HepG2 (cell line): Measurements from ENCODE around the gene KMT2A. TPM values are rescaled to one million over a fixed set of nuclear protein-coding genes. Genes with fewer than 3 reads are reported as not detected.

Experiments used
- ATAC-seq: fragments of 200-7000 bp; cut with Tn5 transposase; 3 replicates; pipeline ENCODE4 v1.9.1; 2020; ENCODE audit warnings: mild to moderate bottlenecking, moderate library complexity
- BruUV-seq: library from RNA; stranded (reverse); fragments of 400-500 nt; replicated peaks from 2 replicates; lab custom pipeline; 2021; lab: Mats Ljungman, UMichigan
- CTCF ChIA-PET: fragments of 300-600 bp; formaldehyde crosslinking; extraction: SDS; loops from one replicate; lab custom pipeline; 2021; ENCODE audit warnings: low total read pairs, inconsistent platforms, low intra/inter-chr PET ratio; lab: Yijun Ruan, JAX
- POLR2A ChIA-PET: fragments of 350-600 bp; sonication (Branson Sonifier 250); formaldehyde crosslinking; loops from one replicate; lab custom pipeline; 2020; ENCODE audit warnings: antibody characterized with exemption, inconsistent platforms; lab: Yijun Ruan, JAX
- DNase-seq: peaks from one replicate; pipeline ENCODE4 v3.0.0-alpha.2; 2015; ENCODE audit warnings: low spot score
- FAIRE-seq: peaks from 3 replicates; lab custom pipeline; 2011; peaks lifted over from hg19 to GRCh38; lab: Jason Lieb, UNC
- H2AFZ ChIP-seq: one replicate; pipeline ENCODE4 v1.6.1; 2011; ENCODE audit warnings: low read length, inconsistent platforms
- H3K27ac ChIP-seq: fragments of 300-600 bp; 3 replicates; pipeline ENCODE4 v1.8.0; 2011; ENCODE audit warnings: mixed run types, mild to moderate bottlenecking, mixed read lengths, low read length, inconsistent platforms; ENCODE audit not compliant: insufficient read depth; ENCODE audit errors: extremely low read length
- H3K27me3 ChIP-seq, 2 experiments: fragments of 200-600 bp in 1 of 2; 2 replicates in 1 of 2; 3 replicates in 1 of 2; pipeline versions ENCODE4 v1.6.0 to v1.8.0; 2011; ENCODE audit warnings: low read length in 2 of 2, mild to moderate bottlenecking in 2 of 2, moderate library complexity in 2 of 2, inconsistent platforms in 1 of 2; ENCODE audit not compliant: insufficient read depth in 2 of 2, control insufficient read depth in 1 of 2
- H3K36me3 ChIP-seq, 2 experiments: fragments of 200-600 bp in 1 of 2; replicated peaks in 1 of 2; 2 replicates in 1 of 2; 3 replicates in 1 of 2; pipeline versions ENCODE4 v1.5.1 to v1.8.0; 2011; ENCODE audit warnings: low read length in 2 of 2, inconsistent platforms in 1 of 2; ENCODE audit not compliant: insufficient read depth in 2 of 2, control insufficient read depth in 1 of 2
- H3K4me1 ChIP-seq: 2 replicates; pipeline ENCODE4 v1.5.1; 2012; ENCODE audit warnings: low read length, inconsistent platforms; ENCODE audit not compliant: insufficient read depth
- H3K4me2 ChIP-seq: 2 replicates; pipeline ENCODE4 v1.6.0; 2011; ENCODE audit warnings: low read depth, low read length, inconsistent platforms
- H3K4me3 ChIP-seq, 3 experiments: fragments of 200-600 bp in 1 of 3; sonication (generic), shearing (Covaris generic) in 1 of 3; replicated peaks in 1 of 3; 2 replicates each; pipeline ENCODE4 v1.5.1; 2011 to 2016; ENCODE audit warnings: low read length in 3 of 3, inconsistent platforms in 2 of 3, low read depth in 2 of 3, mild to moderate bottlenecking in 2 of 3, control low read depth in 1 of 3, mixed read lengths in 1 of 3; ENCODE audit not compliant: insufficient read depth in 1 of 3
- H3K79me2 ChIP-seq: one replicate; pipeline ENCODE4 v1.6.1; 2011; ENCODE audit warnings: low read length, inconsistent platforms; ENCODE audit not compliant: insufficient read depth
- H3K9ac ChIP-seq: 2 replicates; pipeline ENCODE4 v1.6.0; 2011; ENCODE audit warnings: mild to moderate bottlenecking, low read depth, low read length, inconsistent platforms; ENCODE audit not compliant: insufficient read depth
- H3K9me3 ChIP-seq: 2 replicates; pipeline ENCODE4 v1.5.1; 2012; ENCODE audit warnings: mild to moderate bottlenecking, low read length
- H4K20me1 ChIP-seq: 2 replicates; pipeline ENCODE4 v1.6.0; 2011; ENCODE audit warnings: inconsistent platforms, mild to moderate bottlenecking, low read length, moderate library complexity; ENCODE audit not compliant: insufficient read depth
- BRCA1 ChIP-seq: sonication (generic); formaldehyde crosslinking; IDR thresholded peaks from 2 replicates; pipeline ENCODE4 v1.4.0; 2020; ENCODE audit warnings: missing genetic modification reagents
- GPN1 ChIP-seq: sonication (generic); formaldehyde crosslinking; IDR thresholded peaks from 2 replicates; pipeline ENCODE4 v1.5.1; 2020; ENCODE audit warnings: missing genetic modification reagents, borderline replicate concordance
- KDM1A ChIP-seq: IDR thresholded peaks from 2 replicates; pipeline ENCODE4 v1.6.1; 2016; ENCODE audit warnings: missing compliant biosample characterization
- NCOA2 ChIP-seq: sonication (generic); formaldehyde crosslinking; IDR thresholded peaks from 2 replicates; pipeline ENCODE4 v1.8.0; 2022; ENCODE audit warnings: inconsistent platforms
- POGZ ChIP-seq: sonication (generic); formaldehyde crosslinking; IDR thresholded peaks from 2 replicates; pipeline ENCODE4 v1.4.0; 2020; ENCODE audit warnings: mild to moderate bottlenecking, missing genetic modification reagents
- SATB2 ChIP-seq: sonication (generic); formaldehyde crosslinking; IDR thresholded peaks from 2 replicates; pipeline ENCODE4 v1.5.0; 2020; ENCODE audit warnings: missing genetic modification reagents
- SETDB1 ChIP-seq: sonication (generic); formaldehyde crosslinking; IDR thresholded peaks from 2 replicates; pipeline ENCODE4 v1.5.1; 2020; ENCODE audit warnings: missing genetic modification reagents, mild to moderate bottlenecking, borderline replicate concordance
- TBX3 ChIP-seq: fragments of 450-650 bp; IDR thresholded peaks from 2 replicates; pipeline ENCODE4 v1.6.1; 2017; ENCODE audit warnings: antibody characterized with exemption, mild to moderate bottlenecking, inconsistent platforms, borderline replicate concordance
- ZNF549 ChIP-seq: sonication (generic); formaldehyde crosslinking; IDR thresholded peaks from 2 replicates; pipeline ENCODE4 v1.5.0; 2020; ENCODE audit warnings: missing genetic modification reagents
- ZNF563 ChIP-seq: sonication (generic); formaldehyde crosslinking; IDR thresholded peaks from 2 replicates; pipeline ENCODE4 v1.8.0; 2022; ENCODE audit warnings: mild to moderate bottlenecking, moderate library complexity, missing genetic modification reagents
- ZNF747 ChIP-seq: sonication (generic); formaldehyde crosslinking; IDR thresholded peaks from 2 replicates; pipeline ENCODE4 v1.8.1; 2023; ENCODE audit warnings: missing genetic modification reagents, mild to moderate bottlenecking, borderline replicate concordance
- WGBS: methylation state at CpG from one replicate; pipeline ENCODE4 v1.1.6; 2017; ENCODE audit warnings: low lambda C conversion rate; 5-methylcytosine and 5-hydroxymethylcytosine counted together
- in situ Hi-C: cut with HindIII; loops from 2 replicates; pipeline ENCODE4 v1.10.0; 2017; ENCODE audit warnings: low pct_unique_long_range_greater_than_20kb; ENCODE audit not compliant: extremely low pct_ligation_motif_present
- intact Hi-C: fragments of 100-400 bp; cut with micrococcal nuclease; formaldehyde crosslinking; loops from one replicate; pipeline ENCODE4 v1.10.0; 2022; ENCODE audit not compliant: unreplicated experiment
- polyA plus RNA-seq, 8 experiments: library from polyadenylated mRNA; depleted of rRNA in 3 of 8; stranded (reverse) in 7 of 8; unstranded in 1 of 8; fragments of >200 nt; fragmentation: Illumina TruSeq in 4 of 8; extraction: Trizol in 4 of 8; gene quantifications; 2 replicates each; pipeline versions ENCODE4 v1.2.1 to v1.2.3, GENCODE V29; 2011 to 2016; ENCODE audit warnings: low read depth in 4 of 8, missing spikeins in 1 of 8, mixed read lengths in 1 of 8; ENCODE audit not compliant: insufficient read depth in 1 of 8
- total RNA-seq, 5 experiments: library from RNA; depleted of rRNA; stranded (reverse); fragments of >200 nt; fragmentation: Illumina TruSeq; extraction: Trizol; gene quantifications; 2 replicates each; pipeline ENCODE4 v1.2.3, GENCODE V29; 2016; ENCODE audit warnings: low read depth in 1 of 5
- TF ChIP-seq, protein P1 (sequence below): sonication (generic); formaldehyde crosslinking; IDR thresholded peaks from 2 replicates; pipeline ENCODE4 v1.4.0; 2020; ENCODE audit warnings: mild to moderate bottlenecking, missing genetic modification reagents
- TF ChIP-seq, protein P2 (sequence below): sonication (generic); formaldehyde crosslinking; IDR thresholded peaks from 2 replicates; pipeline ENCODE4 v1.8.1; 2022; ENCODE audit warnings: low read depth, mild to moderate bottlenecking, missing genetic modification reagents
- TF ChIP-seq, protein P3 (sequence below): sonication (generic); formaldehyde crosslinking; IDR thresholded peaks from 2 replicates; pipeline ENCODE4 v1.4.0; 2020; ENCODE audit warnings: mild to moderate bottlenecking, missing genetic modification reagents
- TF ChIP-seq, protein P4 (sequence below): sonication (generic); formaldehyde crosslinking; IDR thresholded peaks from 2 replicates; pipeline ENCODE4 v1.5.0; 2020; ENCODE audit warnings: missing genetic modification reagents

KMT2A gene
- total and polyA plus RNA-seq, 2 of the 13 experiments (the other 11 are each of a cell fraction or from before 2014, with no cell fraction given): 12.4 to 20.0 TPM

GRCh38 chr11:118437208-118438125 lies 1.2 kb downstream of the KMT2A start:
- H3K36me3 ChIP-seq: peaks cover 0 to 1% of the 10 kb centered on the region in 2 experiments; a peak in 2 of 5 replicates
- peak overlapping the region; percentile 84 for H3K9ac ChIP-seq
- H4K20me1 ChIP-seq: peaks cover 44% of the 10 kb centered on the region
- WGBS: 2% methylated on average over 28 of the region's 28 CpGs
- BruUV-seq: no TSS peak
- H3K79me2 ChIP-seq: peaks cover 59% of the 10 kb centered on the region
- ChIA-PET POLR2A (no interaction called here), CTCF (no interaction called here)
- no peaks in the 10 kb centered on the region for H3K9me3 ChIP-seq
- peak overlapping the region; percentile 90 to 97 (median 92) for H3K4me3 ChIP-seq
- in situ Hi-C loops (no loop called here), intact Hi-C loops (loop anchor here (2.0 kb wide), 1 partner anchor 51 kb away; no protein-coding TSS in a partner anchor)
- no peak overlapping the region for H2AFZ ChIP-seq
- peak overlapping the region; percentile 77 for H3K4me2 ChIP-seq
- no peaks in the 10 kb centered on the region for H3K27me3 ChIP-seq
- DNase-seq: peak; percentile 51
- peaks cover 62% of the 10 kb centered on the region for H3K4me1 ChIP-seq
- ATAC-seq: peak; percentile 52
- H3K27ac ChIP-seq: peak overlapping the region; percentile 25
- no peak for FAIRE-seq
- TF ChIP-seq ZNF549 (CRISPR knock-in tag): no peak
- TF ChIP-seq SETDB1 (CRISPR knock-in tag): no peak
- TF ChIP-seq, protein P1, sequence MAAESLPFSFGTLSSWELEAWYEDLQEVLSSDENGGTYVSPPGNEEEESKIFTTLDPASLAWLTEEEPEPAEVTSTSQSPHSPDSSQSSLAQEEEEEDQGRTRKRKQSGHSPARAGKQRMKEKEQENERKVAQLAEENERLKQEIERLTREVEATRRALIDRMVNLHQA: no peak
- no peak for TF ChIP-seq TBX3
- TF ChIP-seq, protein P2, sequence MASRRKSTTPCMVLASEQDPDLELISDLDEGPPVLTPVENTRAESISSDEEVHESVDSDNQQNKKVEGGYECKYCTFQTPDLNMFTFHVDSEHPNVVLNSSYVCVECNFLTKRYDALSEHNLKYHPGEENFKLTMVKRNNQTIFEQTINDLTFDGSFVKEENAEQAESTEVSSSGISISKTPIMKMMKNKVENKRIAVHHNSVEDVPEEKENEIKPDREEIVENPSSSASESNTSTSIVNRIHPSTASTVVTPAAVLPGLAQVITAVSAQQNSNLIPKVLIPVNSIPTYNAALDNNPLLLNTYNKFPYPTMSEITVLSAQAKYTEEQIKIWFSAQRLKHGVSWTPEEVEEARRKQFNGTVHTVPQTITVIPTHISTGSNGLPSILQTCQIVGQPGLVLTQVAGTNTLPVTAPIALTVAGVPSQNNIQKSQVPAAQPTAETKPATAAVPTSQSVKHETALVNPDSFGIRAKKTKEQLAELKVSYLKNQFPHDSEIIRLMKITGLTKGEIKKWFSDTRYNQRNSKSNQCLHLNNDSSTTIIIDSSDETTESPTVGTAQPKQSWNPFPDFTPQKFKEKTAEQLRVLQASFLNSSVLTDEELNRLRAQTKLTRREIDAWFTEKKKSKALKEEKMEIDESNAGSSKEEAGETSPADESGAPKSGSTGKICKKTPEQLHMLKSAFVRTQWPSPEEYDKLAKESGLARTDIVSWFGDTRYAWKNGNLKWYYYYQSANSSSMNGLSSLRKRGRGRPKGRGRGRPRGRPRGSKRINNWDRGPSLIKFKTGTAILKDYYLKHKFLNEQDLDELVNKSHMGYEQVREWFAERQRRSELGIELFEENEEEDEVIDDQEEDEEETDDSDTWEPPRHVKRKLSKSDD (CRISPR knock-in tag): no peak
- TF ChIP-seq, protein P3, sequence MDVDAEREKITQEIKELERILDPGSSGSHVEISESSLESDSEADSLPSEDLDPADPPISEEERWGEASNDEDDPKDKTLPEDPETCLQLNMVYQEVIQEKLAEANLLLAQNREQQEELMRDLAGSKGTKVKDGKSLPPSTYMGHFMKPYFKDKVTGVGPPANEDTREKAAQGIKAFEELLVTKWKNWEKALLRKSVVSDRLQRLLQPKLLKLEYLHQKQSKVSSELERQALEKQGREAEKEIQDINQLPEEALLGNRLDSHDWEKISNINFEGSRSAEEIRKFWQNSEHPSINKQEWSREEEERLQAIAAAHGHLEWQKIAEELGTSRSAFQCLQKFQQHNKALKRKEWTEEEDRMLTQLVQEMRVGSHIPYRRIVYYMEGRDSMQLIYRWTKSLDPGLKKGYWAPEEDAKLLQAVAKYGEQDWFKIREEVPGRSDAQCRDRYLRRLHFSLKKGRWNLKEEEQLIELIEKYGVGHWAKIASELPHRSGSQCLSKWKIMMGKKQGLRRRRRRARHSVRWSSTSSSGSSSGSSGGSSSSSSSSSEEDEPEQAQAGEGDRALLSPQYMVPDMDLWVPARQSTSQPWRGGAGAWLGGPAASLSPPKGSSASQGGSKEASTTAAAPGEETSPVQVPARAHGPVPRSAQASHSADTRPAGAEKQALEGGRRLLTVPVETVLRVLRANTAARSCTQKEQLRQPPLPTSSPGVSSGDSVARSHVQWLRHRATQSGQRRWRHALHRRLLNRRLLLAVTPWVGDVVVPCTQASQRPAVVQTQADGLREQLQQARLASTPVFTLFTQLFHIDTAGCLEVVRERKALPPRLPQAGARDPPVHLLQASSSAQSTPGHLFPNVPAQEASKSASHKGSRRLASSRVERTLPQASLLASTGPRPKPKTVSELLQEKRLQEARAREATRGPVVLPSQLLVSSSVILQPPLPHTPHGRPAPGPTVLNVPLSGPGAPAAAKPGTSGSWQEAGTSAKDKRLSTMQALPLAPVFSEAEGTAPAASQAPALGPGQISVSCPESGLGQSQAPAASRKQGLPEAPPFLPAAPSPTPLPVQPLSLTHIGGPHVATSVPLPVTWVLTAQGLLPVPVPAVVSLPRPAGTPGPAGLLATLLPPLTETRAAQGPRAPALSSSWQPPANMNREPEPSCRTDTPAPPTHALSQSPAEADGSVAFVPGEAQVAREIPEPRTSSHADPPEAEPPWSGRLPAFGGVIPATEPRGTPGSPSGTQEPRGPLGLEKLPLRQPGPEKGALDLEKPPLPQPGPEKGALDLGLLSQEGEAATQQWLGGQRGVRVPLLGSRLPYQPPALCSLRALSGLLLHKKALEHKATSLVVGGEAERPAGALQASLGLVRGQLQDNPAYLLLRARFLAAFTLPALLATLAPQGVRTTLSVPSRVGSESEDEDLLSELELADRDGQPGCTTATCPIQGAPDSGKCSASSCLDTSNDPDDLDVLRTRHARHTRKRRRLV (CRISPR knock-in tag): no peak
- no peak for TF ChIP-seq KDM1A (CRISPR knock-in tag)
- no peak for TF ChIP-seq BRCA1 (CRISPR knock-in tag)
- no peak for TF ChIP-seq NCOA2 (CRISPR knock-in tag)
- no peak for TF ChIP-seq POGZ (CRISPR knock-in tag)
- no peak for TF ChIP-seq SATB2 (CRISPR knock-in tag)
- TF ChIP-seq GPN1: no peak
- no peak for TF ChIP-seq ZNF747 (CRISPR knock-in tag)
- TF ChIP-seq ZNF563: peak; percentile 38; the same call in 1 of the 2 replicates
- TF ChIP-seq, protein P4, sequence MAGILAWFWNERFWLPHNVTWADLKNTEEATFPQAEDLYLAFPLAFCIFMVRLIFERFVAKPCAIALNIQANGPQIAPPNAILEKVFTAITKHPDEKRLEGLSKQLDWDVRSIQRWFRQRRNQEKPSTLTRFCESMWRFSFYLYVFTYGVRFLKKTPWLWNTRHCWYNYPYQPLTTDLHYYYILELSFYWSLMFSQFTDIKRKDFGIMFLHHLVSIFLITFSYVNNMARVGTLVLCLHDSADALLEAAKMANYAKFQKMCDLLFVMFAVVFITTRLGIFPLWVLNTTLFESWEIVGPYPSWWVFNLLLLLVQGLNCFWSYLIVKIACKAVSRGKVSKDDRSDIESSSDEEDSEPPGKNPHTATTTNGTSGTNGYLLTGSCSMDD: no peak
